SJSA1 (cell line): ENCODE measurements around the gene GALNT5. TPM values are rescaled to one million over a fixed set of nuclear protein-coding genes. Genes with fewer than 3 reads are reported as not detected.

ENCODE experiments used
- DNase-seq, 2 experiments: peaks; one replicate each; pipeline ENCODE4 v3.0.0-alpha.2; 2015 to 2020; ENCODE audit warnings: low spot score in 2 of 2, low read depth in 1 of 2
- H3K27ac ChIP-seq: fragments of 250-450 bp; sonication (Bioruptor Pico); 2 replicates; pipeline ENCODE4 v1.5.1; 2020; ENCODE audit warnings: mild to moderate bottlenecking, moderate library complexity
- H3K27me3 ChIP-seq: fragments of 250-450 bp; sonication (Bioruptor Pico); replicated peaks from 2 replicates; pipeline ENCODE4 v1.5.1; 2020; ENCODE audit warnings: mild to moderate bottlenecking, moderate library complexity
- H3K36me3 ChIP-seq: fragments of 250-450 bp; sonication (Bioruptor Pico); 2 replicates; pipeline ENCODE4 v1.5.1; 2020; ENCODE audit warnings: mild to moderate bottlenecking
- H3K4me1 ChIP-seq: fragments of 250-450 bp; sonication (Bioruptor Pico); replicated peaks from 2 replicates; pipeline ENCODE4 v1.6.1; 2021; ENCODE audit warnings: mild to moderate bottlenecking
- H3K4me3 ChIP-seq: fragments of 250-450 bp; sonication (Bioruptor Pico); 2 replicates; pipeline ENCODE4 v1.5.1; 2020; ENCODE audit warnings: mild to moderate bottlenecking
- H3K9me3 ChIP-seq: fragments of 250-450 bp; sonication (Bioruptor Pico); replicated peaks from 2 replicates; pipeline ENCODE4 v1.5.1; 2020; ENCODE audit warnings: mild to moderate bottlenecking
- total RNA-seq: library from RNA; depleted of rRNA; stranded (reverse); fragments of >200 nt; shearing (Covaris generic); gene quantifications from 2 replicates; pipeline ENCODE4 v1.2.3, GENCODE V29; 2014

Gene GALNT5
- total RNA-seq, 1 experiment from 2014 or later: 2.7 TPM

DNA sequence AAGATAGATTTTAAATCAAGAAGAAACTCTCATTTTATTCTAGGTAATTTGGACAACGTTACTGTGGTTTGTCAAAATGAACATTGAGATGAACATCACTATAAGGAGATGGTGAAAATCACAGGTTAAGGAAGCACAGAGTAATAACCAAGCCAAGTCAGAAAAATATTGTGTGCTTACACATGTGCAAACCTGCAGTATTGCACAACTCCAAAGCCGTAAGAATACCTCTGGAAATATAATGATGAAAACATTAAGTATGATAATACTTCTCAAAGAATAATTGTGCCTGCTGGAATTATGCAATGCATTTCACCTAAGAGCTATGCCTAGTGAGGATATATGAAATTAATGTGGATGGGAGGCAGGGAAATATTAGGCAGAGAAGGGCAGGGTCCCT is 21.1 kb upstream of the GALNT5 start:
- no peaks in the 10 kb centered on the region for H3K27me3 ChIP-seq
- no peaks in the 10 kb centered on the region for H3K4me1 ChIP-seq
- H3K4me3 ChIP-seq: no peak overlapping the region
- H3K27ac ChIP-seq: no peak overlapping the region
- no peak for DNase-seq
- H3K36me3 ChIP-seq: no peaks in the 10 kb centered on the region
- H3K9me3 ChIP-seq: no peaks in the 10 kb centered on the region

DNA sequence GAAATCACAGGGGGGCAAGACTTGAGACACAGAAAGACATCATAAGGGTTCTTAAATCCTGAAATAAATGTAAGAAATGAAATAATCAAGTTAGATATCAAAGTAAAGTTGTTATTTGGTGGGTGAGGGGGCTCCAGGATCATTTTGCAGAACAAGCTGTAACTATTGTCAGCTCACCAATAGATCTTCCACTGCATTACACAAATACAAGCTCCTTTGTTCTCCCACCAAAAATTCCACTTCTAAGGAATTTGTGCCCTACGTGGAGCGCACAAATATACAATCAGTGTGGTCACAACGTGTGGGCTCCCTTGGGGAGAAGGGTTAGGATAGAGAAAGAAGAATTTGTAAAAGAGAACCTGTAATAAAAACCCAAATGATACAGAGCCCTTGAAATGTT is 19.2 kb upstream of the GALNT5 start:
- no peak for DNase-seq
- no peaks in the 10 kb centered on the region; the same call in 1 of the 2 replicates for H3K4me1 ChIP-seq
- no peaks in the 10 kb centered on the region for H3K9me3 ChIP-seq
- H3K27ac ChIP-seq: no peak overlapping the region
- no peak overlapping the region for H3K4me3 ChIP-seq
- H3K27me3 ChIP-seq: no peaks in the 10 kb centered on the region
- H3K36me3 ChIP-seq: no peaks in the 10 kb centered on the region

DNA sequence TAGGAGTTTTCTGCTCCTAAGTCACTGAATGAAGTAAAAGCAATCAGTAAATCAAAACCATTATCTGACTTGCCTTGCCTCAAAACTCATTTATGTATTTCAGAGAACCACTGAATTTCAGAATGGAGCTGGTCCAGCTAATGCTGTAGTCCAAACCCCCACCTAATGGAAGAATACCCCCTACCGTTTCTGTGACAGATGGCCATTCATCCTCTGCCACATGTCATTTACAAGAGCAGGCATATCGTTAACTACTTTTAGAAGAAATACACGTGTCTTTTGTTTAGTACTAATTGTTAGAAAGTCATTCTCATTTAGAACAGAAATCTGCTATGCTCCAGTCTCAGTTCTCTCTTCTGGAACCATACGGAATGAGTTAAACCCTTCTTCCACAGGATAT is 12.8 kb upstream of the GALNT5 start:
- no peak for DNase-seq
- H3K27me3 ChIP-seq: no peaks in the 10 kb centered on the region
- H3K4me1 ChIP-seq: peaks cover 26% of the 10 kb centered on the region
- H3K9me3 ChIP-seq: no peaks in the 10 kb centered on the region
- H3K27ac ChIP-seq: no peak overlapping the region
- H3K4me3 ChIP-seq: no peak overlapping the region
- H3K36me3 ChIP-seq: no peaks in the 10 kb centered on the region

DNA sequence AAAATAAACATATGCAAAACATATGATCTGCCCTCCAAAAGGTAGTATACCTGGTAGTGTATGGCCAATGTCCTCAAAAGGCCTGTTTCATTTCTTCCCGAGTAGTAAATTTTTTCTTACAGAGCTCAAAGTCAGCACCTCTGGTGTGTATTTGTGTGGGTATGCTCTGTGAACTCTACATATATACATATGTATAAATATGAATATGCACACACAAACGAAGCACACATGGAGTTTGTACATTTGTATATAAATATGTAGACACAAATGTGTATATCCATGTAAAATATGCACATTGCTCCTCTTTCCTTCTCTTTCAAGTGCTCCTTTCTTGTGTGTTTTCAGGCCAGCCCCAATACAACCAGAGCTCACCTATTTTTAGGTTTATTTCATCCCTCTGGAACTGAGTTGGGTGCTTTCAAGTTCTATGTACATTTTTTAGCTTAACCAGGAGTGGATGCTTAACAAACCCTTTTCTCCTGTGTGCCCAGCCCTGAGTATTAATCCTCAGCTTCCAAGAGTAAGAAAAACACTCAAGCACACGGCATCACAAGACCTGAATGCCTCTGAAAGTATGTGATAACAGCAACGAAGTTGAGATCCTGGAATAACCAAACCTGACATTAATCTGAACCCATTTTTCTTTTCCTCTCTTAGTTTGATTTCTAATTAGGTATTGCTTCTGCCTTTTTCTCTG is 12.2 kb upstream of the GALNT5 start:
- Histone ChIP-seq H3K27ac (peak overlapping the region; percentile 95), H3K4me1 (peaks cover 26% of the 10 kb centered on the region), H3K9me3 (no peaks in the 10 kb centered on the region), H3K4me3 (no peak overlapping the region), H3K36me3 (no peaks in the 10 kb centered on the region), H3K27me3 (no peaks in the 10 kb centered on the region)
- DNase-seq: no peak

DNA sequence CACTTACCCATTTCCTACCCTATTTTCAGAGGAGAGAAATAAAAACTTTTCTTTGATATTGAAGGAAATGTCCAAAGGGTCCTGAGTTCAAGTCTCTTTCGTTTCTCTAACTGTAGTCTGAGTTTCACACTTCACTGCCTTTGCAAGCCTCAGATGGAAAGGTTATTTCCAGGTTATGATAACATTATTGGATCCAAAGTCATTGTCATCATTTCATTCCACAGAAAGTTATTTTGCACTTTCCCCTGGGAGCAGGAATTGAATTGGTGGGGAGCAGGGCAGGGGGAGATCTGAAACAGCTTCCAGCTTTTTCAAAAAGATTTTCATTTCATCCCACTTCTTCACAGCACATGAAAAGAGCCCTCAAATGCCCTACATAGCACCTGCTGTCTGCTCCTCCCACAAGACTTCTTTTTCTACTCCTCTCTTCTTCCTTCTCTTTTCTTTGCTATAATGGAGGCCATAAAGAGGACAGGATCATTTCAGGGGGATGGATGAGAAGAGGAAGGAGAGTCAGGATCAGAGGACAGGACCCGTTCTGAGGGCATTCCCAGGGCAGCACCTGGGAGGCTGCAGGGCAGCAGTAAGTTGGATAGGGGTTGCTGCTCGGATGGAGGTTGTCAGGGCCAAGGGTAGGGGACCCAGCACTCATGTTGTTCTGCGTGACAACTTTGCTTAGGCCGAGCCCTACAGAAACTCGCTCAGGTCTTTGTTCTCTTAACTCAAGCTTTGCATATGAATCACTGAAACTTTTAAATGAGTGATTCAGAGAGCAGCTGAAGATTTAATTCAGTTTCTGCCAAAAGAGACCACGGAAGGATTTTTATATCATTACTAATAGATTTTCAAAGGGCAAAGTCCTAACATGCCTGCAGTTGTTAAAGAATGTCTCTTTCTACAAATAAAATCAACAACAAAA is 11.4 kb upstream of the GALNT5 start:
- Histone ChIP-seq H3K4me3 (no peak overlapping the region), H3K9me3 (no peaks in the 10 kb centered on the region), H3K36me3 (no peaks in the 10 kb centered on the region), H3K27me3 (no peaks in the 10 kb centered on the region), H3K27ac (peak overlapping the region; percentile 95), H3K4me1 (peaks cover 26% of the 10 kb centered on the region)
- DNase-seq: peak; percentile 75 to 90

DNA sequence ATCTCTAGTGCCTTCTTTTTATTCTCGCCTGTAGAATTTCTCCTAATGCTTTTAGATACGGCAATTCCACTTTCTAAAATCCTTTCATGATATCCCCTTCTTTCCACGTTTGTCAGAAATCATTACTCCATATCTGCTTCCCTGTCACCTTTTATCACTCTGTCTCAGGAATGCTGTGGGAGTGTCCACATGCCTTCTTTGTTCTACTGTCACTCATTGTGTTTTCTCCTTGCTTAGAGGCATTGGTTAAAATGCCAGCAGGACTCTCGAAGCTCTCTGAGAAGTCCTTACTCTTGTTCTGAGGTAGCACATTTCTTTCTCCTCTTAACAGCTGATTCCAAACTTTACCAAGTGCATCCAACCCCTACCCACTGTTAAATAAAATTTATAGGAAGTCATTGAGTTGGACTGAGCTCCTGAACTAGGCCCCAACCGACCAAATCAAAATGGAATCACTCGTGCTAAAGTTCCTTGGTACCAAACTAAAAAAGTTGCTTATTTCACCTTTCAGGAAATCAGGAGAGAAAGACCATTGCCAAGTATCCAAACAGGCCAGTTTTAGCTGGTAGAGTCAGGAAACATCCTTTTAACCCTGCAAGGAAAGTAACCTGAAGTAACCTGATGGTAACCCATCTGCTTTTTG is 10.6 kb upstream of the GALNT5 start:
- H3K27me3 ChIP-seq: no peaks in the 10 kb centered on the region
- H3K27ac ChIP-seq: peak overlapping the region; percentile 95
- no peaks in the 10 kb centered on the region for H3K36me3 ChIP-seq
- peaks cover 26% of the 10 kb centered on the region for H3K4me1 ChIP-seq
- peak in 1 of 2 experiments; percentile 48 for DNase-seq
- H3K9me3 ChIP-seq: no peaks in the 10 kb centered on the region
- no peak overlapping the region for H3K4me3 ChIP-seq

DNA sequence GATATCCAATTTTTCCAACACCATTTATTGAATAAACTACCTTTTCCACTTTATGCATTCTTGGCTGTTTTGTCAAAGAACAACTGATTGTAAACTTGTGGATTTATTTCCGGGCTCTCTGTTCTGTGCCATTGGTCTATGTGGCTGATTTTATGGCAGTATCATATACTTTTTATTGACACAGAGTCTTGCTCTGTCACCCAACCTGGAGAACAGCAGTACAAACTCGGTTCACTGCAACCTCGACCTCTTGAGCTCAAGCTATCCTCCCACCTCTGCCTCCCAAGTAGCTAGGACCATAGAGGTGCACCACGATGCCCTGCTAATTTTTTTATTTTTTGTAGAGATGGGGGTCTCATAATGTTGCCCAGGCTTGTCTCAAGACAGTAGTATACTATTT is 6.7 kb upstream of the GALNT5 start:
- no peak overlapping the region for H3K4me3 ChIP-seq
- DNase-seq: no peak

DNA sequence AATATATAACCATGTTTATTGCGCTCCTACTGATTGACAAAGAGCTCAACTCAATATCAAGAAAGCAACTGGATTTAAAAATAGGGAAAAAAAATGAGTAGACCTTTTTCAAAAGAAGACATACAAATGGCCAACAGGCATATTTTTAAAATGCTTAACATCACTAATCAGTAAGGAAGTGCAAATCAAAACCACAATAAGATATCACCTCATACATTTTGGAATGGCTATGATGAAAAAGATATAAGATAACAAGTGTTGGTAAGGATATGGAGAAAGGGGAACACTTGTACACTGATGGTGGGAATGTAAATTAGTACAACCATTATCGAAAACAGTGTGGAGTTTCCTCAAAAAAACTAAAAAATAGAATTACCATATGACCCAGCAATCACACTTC is 5.6 kb upstream of the GALNT5 start:
- Histone ChIP-seq H3K4me1 (peaks cover 11% of the 10 kb centered on the region), H3K36me3 (no peaks in the 10 kb centered on the region), H3K4me3 (no peak overlapping the region), H3K27me3 (no peaks in the 10 kb centered on the region), H3K9me3 (no peaks in the 10 kb centered on the region), H3K27ac (no peak overlapping the region)
- no peak for DNase-seq

More for the DNA sequence above, 6.7 kb upstream of the GALNT5 start:
- Histone ChIP-seq H3K36me3 (no peaks in the 10 kb centered on the region), H3K27me3 (no peaks in the 10 kb centered on the region), H3K4me1 (peaks cover 17% of the 10 kb centered on the region), H3K9me3 (no peaks in the 10 kb centered on the region), H3K27ac (no peak overlapping the region)

DNA sequence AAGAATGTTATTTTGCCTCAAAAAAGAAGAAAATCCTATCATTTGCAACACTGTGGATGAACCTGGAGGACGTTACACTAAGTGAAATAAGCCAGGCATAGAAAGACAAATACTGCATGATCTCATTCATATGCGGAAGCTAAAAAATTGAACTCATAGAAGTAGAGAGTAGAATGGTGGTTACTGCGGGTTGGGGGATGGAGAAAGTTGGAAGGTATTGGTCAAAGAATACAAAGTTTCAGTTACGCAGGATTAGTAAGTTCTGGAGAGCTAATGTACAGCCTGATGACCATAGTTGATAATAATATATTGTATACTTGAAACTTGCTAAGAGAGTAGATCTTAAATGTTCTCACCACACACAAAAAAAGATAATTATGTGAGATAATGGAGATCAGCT is 5.0 kb upstream of the GALNT5 start:
- Histone ChIP-seq H3K4me1 (peaks cover 6% of the 10 kb centered on the region), H3K27ac (no peak overlapping the region), H3K36me3 (no peaks in the 10 kb centered on the region), H3K27me3 (no peaks in the 10 kb centered on the region), H3K4me3 (no peak overlapping the region), H3K9me3 (no peaks in the 10 kb centered on the region)
- DNase-seq: no peak

DNA sequence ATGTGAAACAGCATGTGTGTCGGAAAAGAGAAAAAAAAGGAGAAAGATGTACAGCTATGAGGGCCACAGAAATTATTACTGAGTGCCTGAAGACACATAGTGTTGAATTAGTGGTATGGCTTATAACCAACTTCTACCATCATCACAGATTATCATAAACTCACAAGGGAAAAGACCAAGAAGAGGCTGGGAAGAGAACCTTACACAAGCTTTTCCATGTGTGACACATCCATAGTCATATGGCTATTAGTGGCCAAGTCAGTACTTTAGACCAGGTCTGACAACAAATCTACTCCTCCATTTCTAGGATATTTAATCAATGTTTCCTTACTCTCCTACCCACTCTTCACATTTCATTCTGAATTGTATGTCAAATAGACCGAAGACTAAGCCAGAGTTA is 3.5 kb upstream of the GALNT5 start:
- Histone ChIP-seq H3K27me3 (no peaks in the 10 kb centered on the region), H3K4me3 (no peak overlapping the region), H3K36me3 (no peaks in the 10 kb centered on the region), H3K27ac (no peak overlapping the region), H3K4me1 (peaks cover 3% of the 10 kb centered on the region; the same call in 1 of the 2 replicates), H3K9me3 (no peaks in the 10 kb centered on the region)
- no peak for DNase-seq

DNA sequence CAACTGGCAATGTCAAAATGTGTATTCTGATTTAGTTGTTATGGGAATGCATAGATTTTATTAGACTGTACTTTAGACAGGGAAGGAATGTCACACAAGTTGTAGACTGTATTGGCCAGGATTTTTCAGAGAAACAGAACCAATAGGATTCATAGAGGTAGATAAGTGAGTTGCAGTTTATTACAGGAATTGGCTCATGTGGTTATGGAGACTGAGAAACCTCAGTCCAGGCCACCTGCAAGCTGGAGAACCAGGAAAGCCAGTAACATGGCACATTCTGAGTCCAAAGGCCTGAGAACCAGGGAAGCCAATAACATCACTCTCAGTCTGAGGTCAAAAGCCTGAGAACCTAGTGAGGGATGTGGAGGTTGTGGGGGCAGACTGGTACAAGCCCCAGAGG is 1.8 kb upstream of the GALNT5 start:
- Histone ChIP-seq H3K4me3 (no peak overlapping the region), H3K27ac (no peak overlapping the region), H3K9me3 (no peaks in the 10 kb centered on the region), H3K36me3 (no peaks in the 10 kb centered on the region), H3K27me3 (no peaks in the 10 kb centered on the region), H3K4me1 (peaks cover 12% of the 10 kb centered on the region)
- DNase-seq: no peak

DNA sequence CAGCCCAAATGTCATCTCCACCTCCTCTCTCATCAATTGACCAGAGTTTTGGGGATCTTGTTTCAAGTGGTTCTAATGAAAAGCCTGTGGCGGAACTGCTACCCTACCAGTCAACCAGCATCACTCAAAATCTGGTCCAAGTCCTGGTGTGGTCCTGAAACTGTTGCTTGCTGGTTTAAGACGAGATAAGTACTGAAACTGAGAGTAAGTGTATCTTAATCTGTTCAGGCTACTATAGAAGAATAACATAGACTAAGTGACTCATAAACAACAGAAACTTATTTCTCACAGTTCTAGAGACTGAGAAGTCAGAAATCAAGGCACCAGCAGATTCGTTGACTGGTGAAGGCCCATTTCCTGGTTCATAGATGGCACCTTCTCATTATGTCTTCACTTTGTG is 879 bp upstream of the GALNT5 start:
- DNase-seq: no peak
- Histone ChIP-seq H3K27ac (no peak overlapping the region), H3K4me3 (no peak overlapping the region), H3K9me3 (no peaks in the 10 kb centered on the region), H3K4me1 (peaks cover 21% of the 10 kb centered on the region), H3K36me3 (no peaks in the 10 kb centered on the region), H3K27me3 (no peaks in the 10 kb centered on the region)

DNA sequence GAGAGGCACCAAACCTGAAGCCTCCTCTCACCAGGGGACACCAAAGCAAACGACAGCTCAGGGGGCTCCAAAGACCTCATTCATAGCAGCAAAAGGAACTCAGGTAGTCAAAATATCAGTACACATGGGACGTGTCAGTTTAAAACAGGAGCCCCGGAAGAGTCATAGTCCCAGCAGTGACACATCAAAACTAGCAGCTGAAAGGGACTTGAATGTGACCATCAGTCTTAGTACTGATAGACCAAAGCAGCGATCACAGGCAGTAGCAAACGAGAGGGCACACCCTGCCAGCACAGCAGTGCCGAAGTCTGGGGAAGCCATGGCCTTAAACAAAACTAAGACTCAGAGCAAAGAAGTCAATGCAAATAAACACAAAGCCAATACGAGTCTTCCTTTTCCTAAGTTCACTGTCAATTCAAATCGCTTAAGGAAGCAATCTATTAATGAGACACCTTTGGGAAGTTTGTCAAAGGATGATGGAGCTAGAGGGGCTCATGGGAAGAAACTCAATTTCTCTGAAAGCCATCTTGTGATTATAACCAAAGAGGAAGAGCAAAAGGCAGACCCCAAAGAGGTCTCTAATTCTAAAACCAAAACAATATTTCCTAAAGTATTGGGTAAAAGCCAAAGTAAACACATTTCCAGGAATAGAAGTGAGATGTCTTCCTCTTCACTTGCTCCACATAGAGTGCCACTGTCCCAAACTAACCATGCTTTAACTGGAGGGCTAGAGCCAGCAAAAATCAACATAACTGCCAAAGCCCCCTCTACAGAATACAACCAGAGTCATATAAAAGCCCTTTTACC is 1.2 kb downstream of the GALNT5 start:
- no peak for DNase-seq
- Histone ChIP-seq H3K4me1 (peaks cover 21% of the 10 kb centered on the region), H3K9me3 (no peaks in the 10 kb centered on the region), H3K27ac (no peak overlapping the region), H3K4me3 (no peak overlapping the region), H3K36me3 (no peaks in the 10 kb centered on the region), H3K27me3 (no peaks in the 10 kb centered on the region)
